Esophagus (tissue), 2 donors: Measurements from ENCODE around the gene OR2A5. TPM values are rescaled to one million over a fixed set of nuclear protein-coding genes. Genes with fewer than 3 reads are reported as not detected.

Source experiments
- H3K27ac ChIP-seq, 2 donors: one replicate each; pipeline ENCODE4 v1.5.1; 2013; ENCODE audit warnings: low read depth in 2 of 2, mild to moderate bottlenecking in 2 of 2, inconsistent platforms in 1 of 2, low read length in 1 of 2, moderate library complexity in 1 of 2
- H3K27me3 ChIP-seq, 2 donors: one replicate each; pipeline ENCODE4 v1.6.1; 2013; ENCODE audit warnings: low read length in 2 of 2, control low read depth in 1 of 2, mild to moderate bottlenecking in 1 of 2; ENCODE audit not compliant: insufficient read depth in 2 of 2, control insufficient read depth in 1 of 2
- H3K36me3 ChIP-seq, 2 donors: one replicate each; pipeline ENCODE4 v1.6.1; 2013; ENCODE audit warnings: low read length in 1 of 2; ENCODE audit not compliant: control insufficient read depth in 2 of 2, insufficient read depth in 2 of 2
- H3K4me1 ChIP-seq, 2 donors: one replicate each; pipeline ENCODE4 v1.6.1; 2013; ENCODE audit warnings: low read length in 1 of 2; ENCODE audit not compliant: control insufficient read depth in 2 of 2, insufficient read depth in 2 of 2
- H3K4me3 ChIP-seq, 2 donors: one replicate each; pipeline ENCODE4 v1.5.1; 2013; ENCODE audit warnings: low read length in 2 of 2, mild to moderate bottlenecking in 2 of 2, low read depth in 1 of 2, moderate library complexity in 1 of 2
- H3K9me3 ChIP-seq, 2 donors: one replicate each; pipeline ENCODE4 v1.6.1; 2013; ENCODE audit warnings: mild to moderate bottlenecking in 2 of 2, low read depth in 1 of 2, low read length in 1 of 2, moderate library complexity in 1 of 2; ENCODE audit not compliant: control insufficient read depth in 2 of 2, insufficient read depth in 1 of 2
- WGBS, 2 donors: extraction: QIAGEN DNeasy Blood & Tissue Kit; methylation state at CpG; one replicate each; pipeline ENCODE4 v1.1.7; 2013; 5-methylcytosine and 5-hydroxymethylcytosine counted together
- polyA plus RNA-seq, 2 donors: library from polyadenylated mRNA; stranded (reverse); fragments of 200-250 nt; gene quantifications; one replicate each; pipeline ENCODE4 v1.2.3, GENCODE V29; 2013
- donor health status: healthy with polysubstance abuse.
- donor health status: Bipolar disorder and iron deficiency.

The OR2A5 gene
- polyA plus RNA-seq, 2 donors: not detected

GRCh38 chr7:144098776-144099175 lies 50.0 kb downstream of the OR2A5 start:
- Histone ChIP-seq H3K27ac (no peak overlapping the region), H3K4me3 (no peak overlapping the region), H3K36me3 (no peaks in the 10 kb centered on the region), H3K27me3 (no peaks in the 10 kb centered on the region), H3K4me1 (no peaks in the 10 kb centered on the region), H3K9me3 (no peaks in the 10 kb centered on the region)

- Histone ChIP-seq H3K4me1 (no peaks in the 10 kb centered on the region), H3K27ac (no peak overlapping the region), H3K36me3 (no peaks in the 10 kb centered on the region), H3K9me3 (no peaks in the 10 kb centered on the region), H3K27me3 (no peaks in the 10 kb centered on the region), H3K4me3 (no peak overlapping the region)
- 52 to 56% methylated on average over 3 of the region's 3 CpGs for WGBS, 2 donors
These were observed 51.9 kb downstream of the OR2A5 start for GRCh38 chr7:144100607-144101006.

- H3K9me3 ChIP-seq: no peaks in the 10 kb centered on the region
- no peak overlapping the region for H3K4me3 ChIP-seq
- H3K36me3 ChIP-seq: no peaks in the 10 kb centered on the region
- H3K27me3 ChIP-seq: no peaks in the 10 kb centered on the region
- H3K4me1 ChIP-seq: no peaks in the 10 kb centered on the region
- no peak overlapping the region for H3K27ac ChIP-seq
These were observed 53.3 kb downstream of the OR2A5 start for GRCh38 chr7:144102041-144102440.

- Histone ChIP-seq H3K27ac (no peak overlapping the region), H3K36me3 (no peaks in the 10 kb centered on the region), H3K9me3 (no peaks in the 10 kb centered on the region), H3K4me3 (no peak overlapping the region), H3K4me1 (no peaks in the 10 kb centered on the region), H3K27me3 (no peaks in the 10 kb centered on the region)
These were observed 56.5 kb downstream of the OR2A5 start for GRCh38 chr7:144105211-144105610.

Other genes starting within 250 kb of the OR2A5 start
- gene TCAF1, start 146.8 kb upstream of the OR2A5 start, polyA plus RNA-seq: 1 to 10 TPM; 7.4 to 8.8 TPM
- not detected for gene OR2F2, start 113.7 kb upstream of the OR2A5 start, polyA plus RNA-seq
- not detected for gene OR2F1, start 94.1 kb upstream of the OR2A5 start, polyA plus RNA-seq
- not detected for gene OR6B1, start 48.6 kb upstream of the OR2A5 start, polyA plus RNA-seq
- not detected for gene OR2A25, start 20.9 kb downstream of the OR2A5 start, polyA plus RNA-seq
- not detected for gene OR2A12, start 37.3 kb downstream of the OR2A5 start, polyA plus RNA-seq
- not detected for gene OR2A2, start 60.6 kb downstream of the OR2A5 start, polyA plus RNA-seq
- gene OR2A14, start 74.2 kb downstream of the OR2A5 start, polyA plus RNA-seq: not detected
- 1 to 10 TPM; 3.2 to 4.3 TPM for gene CTAGE4, start 134.5 kb downstream of the OR2A5 start, polyA plus RNA-seq
- 10 to 100 TPM; 20.0 to 20.1 TPM for gene ARHGEF35, start 146.9 kb downstream of the OR2A5 start, polyA plus RNA-seq
- gene OR2A42, start 190.7 kb downstream of the OR2A5 start, polyA plus RNA-seq: under 1 TPM in 1 of 2 donors, not detected in 1; 0.02 TPM
- 1 to 10 TPM; 1.1 to 1.6 TPM for gene OR2A7, start 215.8 kb downstream of the OR2A5 start, polyA plus RNA-seq
- 1 to 10 TPM in 1 of 2 donors, under 1 TPM in 1; 0.01 to 2.5 TPM for gene CTAGE8, start 220.3 kb downstream of the OR2A5 start, polyA plus RNA-seq